Measurements from ENCODE around the gene VENTX. TPM values are rescaled to one million over a fixed set of nuclear protein-coding genes. Genes with fewer than 3 reads are reported as not detected.

VENTX gene, protein sequence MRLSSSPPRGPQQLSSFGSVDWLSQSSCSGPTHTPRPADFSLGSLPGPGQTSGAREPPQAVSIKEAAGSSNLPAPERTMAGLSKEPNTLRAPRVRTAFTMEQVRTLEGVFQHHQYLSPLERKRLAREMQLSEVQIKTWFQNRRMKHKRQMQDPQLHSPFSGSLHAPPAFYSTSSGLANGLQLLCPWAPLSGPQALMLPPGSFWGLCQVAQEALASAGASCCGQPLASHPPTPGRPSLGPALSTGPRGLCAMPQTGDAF
- 0.37 TPM for polyA plus RNA-seq (2013, experiment 1 of 2)
- polyA plus RNA-seq (2013, experiment 2 of 2) = 0.25 TPM

DNA sequence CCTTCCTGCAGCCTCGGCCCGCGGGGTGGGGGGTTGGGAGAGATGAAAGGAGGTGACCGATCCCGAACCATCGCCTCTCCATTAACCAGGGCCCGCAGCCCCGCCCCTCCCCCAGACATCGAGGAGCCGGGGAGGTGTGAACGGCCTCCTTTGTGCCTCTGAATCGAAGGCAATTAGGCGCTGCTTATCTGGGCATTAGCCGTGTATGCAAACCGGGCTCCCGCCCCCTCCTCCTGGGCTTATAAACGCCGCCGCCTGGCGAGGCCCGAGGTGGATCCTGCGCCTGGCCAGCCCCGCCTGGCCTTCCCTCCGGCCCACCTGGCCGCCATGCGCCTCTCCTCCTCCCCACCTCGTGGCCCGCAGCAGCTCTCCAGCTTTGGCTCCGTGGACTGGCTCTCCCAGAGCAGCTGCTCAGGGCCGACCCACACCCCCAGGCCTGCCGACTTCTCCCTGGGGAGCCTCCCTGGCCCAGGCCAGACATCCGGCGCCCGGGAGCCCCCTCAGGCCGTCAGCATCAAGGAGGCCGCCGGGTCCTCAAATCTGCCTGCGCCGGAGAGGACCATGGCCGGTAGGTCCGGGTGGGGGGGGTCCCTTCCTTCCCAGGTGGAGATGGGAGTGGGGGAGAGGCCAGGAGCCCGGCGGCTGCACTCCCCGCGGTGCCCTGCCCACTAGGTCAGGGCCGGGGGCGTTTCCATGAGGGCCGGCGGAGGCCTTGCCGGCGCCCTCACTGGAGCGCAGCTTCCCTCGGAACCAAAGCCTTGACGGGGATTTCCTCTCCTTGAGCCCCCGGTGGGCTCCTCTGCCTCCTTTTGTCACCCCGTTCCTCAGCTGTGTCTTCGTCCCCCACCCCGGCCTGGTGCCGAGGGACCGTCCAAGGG, at the start of gene VENTX:
VENTX (plus strand) TSS at position 268 of the 878 bp plus-strand sequence; CDS start at position 328, 60 bp downstream.
- WGBS, 2 experiments (ENCODE audit: insufficient coverage in 2 of 2) = 0 to 1% methylated on average over 41 to 48 of the region's 60 CpGs
- H3K4me3 ChIP-seq (ENCODE audit: extremely low read depth, insufficient read depth, low read length, poor library complexity, severe bottlenecking) = peak within 1 kb of the TSS; percentile 28

GRCh38 chr10:133187906-133188681, 49.6 kb upstream of the VENTX start:
- WGBS, 2 experiments (ENCODE audit: insufficient coverage in 2 of 2) = 91 to 95% methylated on average over 25 to 30 of the region's 38 CpGs
- Histone ChIP-seq H3K9me3 (ENCODE audit: control insufficient read depth, low read length) (no peaks in the 10 kb centered on the region), H3K4me1 (ENCODE audit: control insufficient read depth, insufficient read depth, low read length, poor library complexity, severe bottlenecking) (no peaks in the 10 kb centered on the region), H3K36me3 (ENCODE audit: control insufficient read depth, insufficient read depth, low read length) (no peaks in the 10 kb centered on the region), H3K4me3 (ENCODE audit: extremely low read depth, insufficient read depth, low read length, poor library complexity, severe bottlenecking) (no peak overlapping the region), H3K27ac (ENCODE audit: low read depth, low read length, severe bottlenecking) (no peak overlapping the region)

More for the DNA sequence above, at the start of gene VENTX:
- H3K36me3 ChIP-seq (ENCODE audit: control insufficient read depth, insufficient read depth, low read length) = no peaks in the 10 kb centered on the region
- no peaks in the 10 kb centered on the region for H3K9me3 ChIP-seq (ENCODE audit: control insufficient read depth, low read length)
- no peak within 1 kb of the TSS for H3K27ac ChIP-seq (ENCODE audit: low read depth, low read length, severe bottlenecking)
- H3K4me1 ChIP-seq (ENCODE audit: control insufficient read depth, insufficient read depth, low read length, poor library complexity, severe bottlenecking) = peaks cover 15% of the 10 kb centered on the region

- 92 to 97% methylated on average over 22 of the region's 22 CpGs for WGBS, 2 experiments (ENCODE audit: insufficient coverage in 2 of 2)
Measured at GRCh38 chr10:133189256-133189655, 48.4 kb upstream of the VENTX start.

DNA sequence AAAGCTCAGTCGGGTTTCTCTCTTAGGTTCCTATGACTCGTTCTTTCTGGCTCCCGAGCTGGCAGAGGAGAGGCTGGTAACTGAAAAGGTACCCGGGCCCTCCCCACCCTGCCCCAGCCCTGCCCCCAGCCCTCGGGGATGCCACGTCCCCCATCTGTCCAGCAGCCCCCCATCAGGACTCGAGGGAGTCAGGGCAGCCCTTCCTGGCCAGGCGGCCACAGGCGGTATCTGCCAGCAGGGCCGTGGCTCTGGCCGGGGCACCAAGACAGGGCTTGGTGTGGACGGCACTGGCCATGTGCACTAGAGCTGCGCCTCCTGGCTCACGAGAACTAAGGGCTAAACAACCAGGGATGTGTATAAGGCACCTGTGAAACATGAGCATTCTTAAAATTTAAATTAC, 47.9 kb upstream of the VENTX start:
- Histone ChIP-seq H3K9me3 (ENCODE audit: control insufficient read depth, low read length) (no peaks in the 10 kb centered on the region), H3K36me3 (ENCODE audit: control insufficient read depth, insufficient read depth, low read length) (no peaks in the 10 kb centered on the region), H3K4me1 (ENCODE audit: control insufficient read depth, insufficient read depth, low read length, poor library complexity, severe bottlenecking) (no peaks in the 10 kb centered on the region), H3K27ac (ENCODE audit: low read depth, low read length, severe bottlenecking) (no peak overlapping the region), H3K4me3 (ENCODE audit: extremely low read depth, insufficient read depth, low read length, poor library complexity, severe bottlenecking) (no peak overlapping the region)
- 89 to 91% methylated on average over 9 to 13 of the region's 14 CpGs for WGBS, 2 experiments (ENCODE audit: insufficient coverage in 2 of 2)

More at GRCh38 chr10:133189256-133189655, 48.4 kb upstream of the VENTX start:
- Histone ChIP-seq H3K4me3 (ENCODE audit: extremely low read depth, insufficient read depth, low read length, poor library complexity, severe bottlenecking) (no peak overlapping the region), H3K4me1 (ENCODE audit: control insufficient read depth, insufficient read depth, low read length, poor library complexity, severe bottlenecking) (no peaks in the 10 kb centered on the region), H3K9me3 (ENCODE audit: control insufficient read depth, low read length) (no peaks in the 10 kb centered on the region), H3K36me3 (ENCODE audit: control insufficient read depth, insufficient read depth, low read length) (no peaks in the 10 kb centered on the region), H3K27ac (ENCODE audit: low read depth, low read length, severe bottlenecking) (no peak overlapping the region)

- Histone ChIP-seq H3K27ac (ENCODE audit: low read depth, low read length, severe bottlenecking) (no peak overlapping the region), H3K4me1 (ENCODE audit: control insufficient read depth, insufficient read depth, low read length, poor library complexity, severe bottlenecking) (no peaks in the 10 kb centered on the region), H3K9me3 (ENCODE audit: control insufficient read depth, low read length) (no peaks in the 10 kb centered on the region), H3K36me3 (ENCODE audit: control insufficient read depth, insufficient read depth, low read length) (no peaks in the 10 kb centered on the region), H3K4me3 (ENCODE audit: extremely low read depth, insufficient read depth, low read length, poor library complexity, severe bottlenecking) (no peak overlapping the region)
- WGBS, 2 experiments (ENCODE audit: insufficient coverage in 2 of 2) = 96 to 99% methylated on average over 9 to 10 of the region's 10 CpGs
Measured at GRCh38 chr10:133190225-133190624, 47.4 kb upstream of the VENTX start.

DNA sequence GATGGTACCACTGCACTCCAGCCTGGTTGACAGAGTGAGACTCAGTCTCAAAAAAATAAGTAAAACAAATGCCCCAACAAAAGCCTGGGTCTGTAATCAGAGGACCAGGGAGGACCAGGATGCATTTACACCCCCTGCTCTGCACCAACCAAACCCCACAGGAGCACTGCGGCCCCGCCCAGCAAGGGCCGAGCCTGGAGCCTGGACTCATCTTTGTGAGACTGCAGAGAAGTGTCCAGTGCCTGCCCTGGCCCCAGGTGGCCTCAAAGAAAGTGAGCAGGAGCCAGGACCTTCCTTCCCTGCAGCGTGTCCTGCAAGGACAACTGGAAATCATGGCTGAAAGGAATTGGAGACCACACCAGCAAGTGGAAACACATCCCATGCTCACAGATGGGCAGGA, 46.0 kb upstream of the VENTX start:
- WGBS, 2 experiments (ENCODE audit: insufficient coverage in 2 of 2) = 82 to 86% methylated on average over 3 to 4 of the region's 4 CpGs
- H3K27ac ChIP-seq (ENCODE audit: low read depth, low read length, severe bottlenecking) = no peak overlapping the region

GRCh38 chr10:133194151-133194550, 43.5 kb upstream of the VENTX start:
- Histone ChIP-seq H3K36me3 (ENCODE audit: control insufficient read depth, insufficient read depth, low read length) (no peaks in the 10 kb centered on the region), H3K4me1 (ENCODE audit: control insufficient read depth, insufficient read depth, low read length, poor library complexity, severe bottlenecking) (no peaks in the 10 kb centered on the region), H3K27ac (ENCODE audit: low read depth, low read length, severe bottlenecking) (no peak overlapping the region), H3K4me3 (ENCODE audit: extremely low read depth, insufficient read depth, low read length, poor library complexity, severe bottlenecking) (no peak overlapping the region), H3K9me3 (ENCODE audit: control insufficient read depth, low read length) (no peaks in the 10 kb centered on the region)
- WGBS, 2 experiments (ENCODE audit: insufficient coverage in 2 of 2) = 100% methylated on average over 3 of the region's 4 CpGs; no CpG with 5 or more reads in 1 of the 2 experiments

More for the DNA sequence above, 46.0 kb upstream of the VENTX start:
- Histone ChIP-seq H3K4me3 (ENCODE audit: extremely low read depth, insufficient read depth, low read length, poor library complexity, severe bottlenecking) (no peak overlapping the region), H3K36me3 (ENCODE audit: control insufficient read depth, insufficient read depth, low read length) (no peaks in the 10 kb centered on the region), H3K4me1 (ENCODE audit: control insufficient read depth, insufficient read depth, low read length, poor library complexity, severe bottlenecking) (no peaks in the 10 kb centered on the region), H3K9me3 (ENCODE audit: control insufficient read depth, low read length) (no peaks in the 10 kb centered on the region)

GRCh38 chr10:133195096-133195495, 42.6 kb upstream of the VENTX start:
- H3K36me3 ChIP-seq (ENCODE audit: control insufficient read depth, insufficient read depth, low read length) = no peaks in the 10 kb centered on the region
- 88 to 91% methylated on average over 16 to 19 of the region's 19 CpGs for whole genome bisulfite sequencing, 2 experiments (ENCODE audit: insufficient coverage in 2 of 2)
- H3K27ac ChIP-seq (ENCODE audit: low read depth, low read length, severe bottlenecking) = no peak overlapping the region
- H3K4me3 ChIP-seq (ENCODE audit: extremely low read depth, insufficient read depth, low read length, poor library complexity, severe bottlenecking) = no peak overlapping the region
- H3K9me3 ChIP-seq (ENCODE audit: control insufficient read depth, low read length) = no peaks in the 10 kb centered on the region
- H3K4me1 ChIP-seq (ENCODE audit: control insufficient read depth, insufficient read depth, low read length, poor library complexity, severe bottlenecking) = no peaks in the 10 kb centered on the region

GRCh38 chr10:133195611-133196010, 42.0 kb upstream of the VENTX start:
- Histone ChIP-seq H3K4me1 (ENCODE audit: control insufficient read depth, insufficient read depth, low read length, poor library complexity, severe bottlenecking) (no peaks in the 10 kb centered on the region), H3K27ac (ENCODE audit: low read depth, low read length, severe bottlenecking) (no peak overlapping the region)
- 86 to 95% methylated on average over 22 of the region's 23 CpGs for WGBS, 2 experiments (ENCODE audit: insufficient coverage in 2 of 2)

DNA sequence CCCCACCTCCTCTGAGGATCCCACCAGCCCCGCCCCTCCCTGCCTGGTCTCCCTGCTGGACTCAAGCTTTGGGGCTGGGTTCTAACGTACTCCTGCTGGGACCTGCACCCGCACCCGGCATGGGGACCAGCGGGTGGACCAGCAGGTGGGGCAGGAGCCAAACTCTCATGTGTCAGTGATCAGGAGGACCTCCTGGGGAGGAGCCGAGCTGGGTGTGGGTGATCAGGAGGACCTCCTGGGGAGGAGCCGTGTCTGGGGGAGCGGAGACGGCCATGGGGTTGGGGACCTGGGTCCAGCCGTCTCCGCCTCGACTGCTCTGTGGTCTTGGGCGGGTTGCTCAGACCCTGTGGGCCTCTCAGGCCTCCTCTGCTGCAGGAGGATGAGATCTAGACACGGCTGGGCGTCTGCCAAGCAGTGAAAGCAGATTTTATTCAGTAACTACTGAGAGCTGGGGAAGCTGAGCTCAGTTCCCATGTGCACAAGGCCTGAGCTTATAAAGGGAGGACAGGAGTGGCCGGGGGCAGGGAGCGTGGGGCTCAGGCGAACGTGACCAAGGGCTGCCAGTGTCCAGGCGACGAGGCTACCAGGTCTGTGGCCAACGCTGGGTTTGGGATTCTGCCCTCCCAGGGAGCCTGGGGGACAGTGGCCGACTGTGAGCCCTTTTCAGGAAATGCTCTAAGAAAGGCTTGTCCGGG, 41.3 kb upstream of the VENTX start:
- H3K4me1 ChIP-seq (ENCODE audit: control insufficient read depth, insufficient read depth, low read length, poor library complexity, severe bottlenecking) = no peaks in the 10 kb centered on the region
- H3K36me3 ChIP-seq (ENCODE audit: control insufficient read depth, insufficient read depth, low read length) = no peaks in the 10 kb centered on the region
- 89 to 96% methylated on average over 20 to 21 of the region's 24 CpGs for WGBS, 2 experiments (ENCODE audit: insufficient coverage in 2 of 2)
- no peaks in the 10 kb centered on the region for H3K9me3 ChIP-seq (ENCODE audit: control insufficient read depth, low read length)
- H3K27ac ChIP-seq (ENCODE audit: low read depth, low read length, severe bottlenecking) = no peak overlapping the region
- H3K4me3 ChIP-seq (ENCODE audit: extremely low read depth, insufficient read depth, low read length, poor library complexity, severe bottlenecking) = no peak overlapping the region

More at GRCh38 chr10:133195611-133196010, 42.0 kb upstream of the VENTX start:
- Histone ChIP-seq H3K4me3 (ENCODE audit: extremely low read depth, insufficient read depth, low read length, poor library complexity, severe bottlenecking) (no peak overlapping the region), H3K36me3 (ENCODE audit: control insufficient read depth, insufficient read depth, low read length) (no peaks in the 10 kb centered on the region), H3K9me3 (ENCODE audit: control insufficient read depth, low read length) (no peaks in the 10 kb centered on the region)
